GM13977 (cell line): ENCODE results near the gene GALNT9.

Experiments
- DNase-seq: peaks from one replicate; pipeline ENCODE4 v3.0.0; 2012; ENCODE audit warnings: low spot score
- in situ Hi-C: fragments of 300-500 bp; cut with MboI; formaldehyde crosslinking; loops from one replicate; pipeline ENCODE4 v1.12.0; 2022; ENCODE audit warnings: low sequenced_read_pairs, low pct_unique_long_range_greater_than_20kb, mixed read lengths, inconsistent platforms; ENCODE audit not compliant: unreplicated experiment
- TF ChIP-seq, protein P1 (sequence below): IDR thresholded peaks from 2 replicates; pipeline ENCODE4 v1.5.1; 2012; ENCODE audit warnings: mild to moderate bottlenecking, control low read depth; ENCODE audit not compliant: insufficient read depth; ENCODE audit errors: extremely low read depth, missing control alignments

The GALNT9 gene

DNA sequence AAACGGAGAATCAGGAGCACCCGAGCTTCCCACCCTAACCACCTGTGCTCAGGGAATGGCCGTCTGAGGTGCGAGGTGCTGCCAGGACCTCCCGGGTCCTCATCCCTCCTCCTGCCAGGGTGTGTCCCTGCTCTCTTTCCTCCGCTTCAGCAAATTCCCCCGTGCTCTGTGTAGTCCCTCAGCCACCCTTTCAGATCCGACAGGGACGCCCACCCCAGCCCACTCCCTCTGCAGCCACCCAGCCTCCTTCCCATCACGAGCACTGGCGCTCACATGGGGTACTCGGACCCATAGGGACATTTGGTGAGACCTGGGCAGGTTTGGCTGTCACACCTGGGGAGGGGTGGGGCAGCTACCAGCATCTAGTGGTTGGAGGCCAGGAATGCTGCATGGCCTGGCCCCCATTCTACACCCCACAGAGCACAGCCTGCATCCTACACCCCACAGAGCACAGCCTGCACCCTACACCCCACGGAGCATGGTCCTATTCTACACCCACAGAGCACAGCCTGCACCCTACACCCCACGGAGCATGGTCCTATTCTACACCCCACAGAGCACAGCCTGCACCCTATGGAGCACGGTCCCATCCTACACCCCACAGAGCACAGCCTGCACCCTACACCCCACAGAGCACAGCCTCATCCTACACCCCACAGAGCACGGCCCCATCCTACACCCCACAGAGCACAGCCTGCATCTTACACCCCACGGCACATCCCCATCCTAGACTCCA, 12.7 kb downstream of the GALNT9 start:
- in situ Hi-C loops = no loop called here
- TF ChIP-seq, protein P1, sequence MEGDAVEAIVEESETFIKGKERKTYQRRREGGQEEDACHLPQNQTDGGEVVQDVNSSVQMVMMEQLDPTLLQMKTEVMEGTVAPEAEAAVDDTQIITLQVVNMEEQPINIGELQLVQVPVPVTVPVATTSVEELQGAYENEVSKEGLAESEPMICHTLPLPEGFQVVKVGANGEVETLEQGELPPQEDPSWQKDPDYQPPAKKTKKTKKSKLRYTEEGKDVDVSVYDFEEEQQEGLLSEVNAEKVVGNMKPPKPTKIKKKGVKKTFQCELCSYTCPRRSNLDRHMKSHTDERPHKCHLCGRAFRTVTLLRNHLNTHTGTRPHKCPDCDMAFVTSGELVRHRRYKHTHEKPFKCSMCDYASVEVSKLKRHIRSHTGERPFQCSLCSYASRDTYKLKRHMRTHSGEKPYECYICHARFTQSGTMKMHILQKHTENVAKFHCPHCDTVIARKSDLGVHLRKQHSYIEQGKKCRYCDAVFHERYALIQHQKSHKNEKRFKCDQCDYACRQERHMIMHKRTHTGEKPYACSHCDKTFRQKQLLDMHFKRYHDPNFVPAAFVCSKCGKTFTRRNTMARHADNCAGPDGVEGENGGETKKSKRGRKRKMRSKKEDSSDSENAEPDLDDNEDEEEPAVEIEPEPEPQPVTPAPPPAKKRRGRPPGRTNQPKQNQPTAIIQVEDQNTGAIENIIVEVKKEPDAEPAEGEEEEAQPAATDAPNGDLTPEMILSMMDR = no peak
- no peak for DNase-seq

DNA sequence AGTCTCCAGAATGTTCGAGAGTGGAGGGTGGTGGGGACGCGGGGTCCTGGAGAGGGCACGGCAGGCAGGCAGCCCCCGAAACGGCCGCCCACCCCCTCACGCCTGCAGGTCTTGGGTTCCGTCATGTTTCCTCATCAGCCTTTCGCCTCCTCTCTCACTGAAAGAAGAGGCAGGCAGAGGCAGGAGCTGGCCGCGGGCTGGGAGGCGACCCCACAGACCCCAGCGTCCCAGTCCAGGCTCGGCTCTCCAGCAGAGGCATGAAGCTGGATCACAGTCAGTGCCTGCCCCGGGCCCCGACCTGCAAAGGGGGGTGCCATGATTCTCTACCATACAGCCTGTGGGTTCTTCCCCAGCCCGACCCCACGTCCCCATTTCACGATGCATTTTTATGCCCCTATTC, 13.4 kb downstream of the GALNT9 start:
- DNase-seq = no peak
- TF ChIP-seq, protein P1 = no peak
- in situ Hi-C loops = no loop called here

DNA sequence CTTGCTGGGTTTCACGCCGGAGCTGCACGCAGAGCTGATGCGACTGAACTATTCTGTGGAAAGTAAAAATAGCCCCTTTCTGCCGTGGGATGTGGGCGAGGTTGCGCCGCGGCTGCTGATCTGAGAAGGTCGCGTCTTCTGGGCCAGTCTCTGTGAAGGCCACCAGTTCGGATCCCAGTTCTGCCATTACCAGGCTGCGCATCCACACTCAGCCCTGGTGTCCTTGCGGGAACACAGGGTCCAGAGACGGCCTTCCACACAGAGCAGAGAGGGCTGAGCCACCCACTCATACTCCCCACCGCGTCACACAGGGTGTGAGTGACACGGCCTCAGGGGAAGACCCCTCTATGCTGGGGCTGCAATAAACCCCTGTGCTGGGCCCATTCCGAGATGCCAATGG, 13.9 kb downstream of the GALNT9 start:
- in situ Hi-C loops = no loop called here
- TF ChIP-seq, protein P1 = no peak
- no peak for DNase-seq

DNA sequence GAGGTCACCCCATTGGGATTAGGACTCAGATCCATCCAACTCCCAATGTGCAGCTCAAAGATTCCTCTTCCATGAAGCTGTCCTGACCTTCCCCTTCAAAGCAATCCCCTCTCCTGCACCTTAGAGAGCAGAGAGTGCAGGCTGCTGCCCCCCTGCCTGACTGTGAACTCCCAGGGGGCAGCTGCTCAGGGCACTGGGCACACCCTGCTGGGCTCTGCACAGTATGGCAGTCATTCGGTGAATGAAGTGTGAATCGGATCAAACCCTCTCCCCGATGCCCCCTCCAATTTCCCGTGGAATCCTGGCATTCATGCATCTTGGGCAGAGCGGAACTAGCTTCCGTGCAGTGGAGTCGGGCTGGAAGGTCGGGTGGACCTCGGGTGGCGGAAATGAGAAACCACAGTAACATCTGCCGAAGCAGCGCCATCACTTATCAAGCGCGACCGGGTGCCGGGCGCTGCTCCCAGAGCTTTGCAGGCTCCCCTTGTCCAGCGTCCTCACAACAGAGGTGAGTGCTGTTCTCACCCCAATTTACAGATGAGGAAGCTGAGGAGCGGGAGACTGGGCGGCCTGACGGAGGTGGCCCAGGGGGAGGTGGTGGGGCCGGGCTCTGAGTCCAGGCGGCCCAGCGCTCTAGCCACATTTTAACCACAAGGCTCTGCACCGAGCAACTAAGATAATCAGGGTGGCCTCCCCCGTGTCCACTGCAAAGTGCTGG, 14.7 kb downstream of the GALNT9 start:
- in situ Hi-C loops = no loop called here
- no peak for DNase-seq
- TF ChIP-seq, protein P1 = no peak

DNA sequence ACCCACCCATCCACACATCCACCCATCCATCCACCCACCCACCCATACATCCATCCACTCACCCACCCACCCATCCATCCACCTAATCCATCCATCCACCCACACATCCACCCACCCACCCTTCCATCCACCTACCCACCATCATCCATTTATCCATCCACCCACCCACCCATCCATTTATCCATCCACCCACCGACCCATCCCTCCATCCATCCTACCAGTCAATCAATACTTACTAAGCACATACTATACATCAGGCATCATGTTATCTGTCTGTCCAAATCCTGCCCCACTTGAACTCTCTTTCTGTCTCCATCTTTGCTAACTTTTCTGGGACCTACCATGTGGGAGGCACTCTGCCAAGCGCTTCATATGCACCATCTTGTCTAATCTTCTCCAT, 15.4 kb downstream of the GALNT9 start:
- in situ Hi-C loops = no loop called here
- no peak for DNase-seq
- TF ChIP-seq, protein P1 = no peak

DNA sequence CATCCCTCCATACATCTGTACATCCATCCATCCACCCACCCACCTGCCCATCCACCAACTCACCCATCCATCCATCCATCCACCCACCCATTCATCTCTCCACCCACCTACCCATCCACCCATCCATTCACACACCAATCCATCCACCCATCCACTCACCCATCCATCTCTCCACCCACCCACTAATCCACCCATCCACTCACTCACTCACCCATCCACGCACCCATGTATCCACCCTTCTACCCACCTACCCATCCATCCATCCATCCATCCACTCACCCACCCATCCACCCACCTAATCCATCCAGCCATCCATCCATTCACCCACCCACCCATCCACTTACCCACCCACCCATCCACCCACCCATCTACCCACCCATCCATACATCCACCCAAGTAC, 16.2 kb downstream of the GALNT9 start:
- no peak for DNase-seq
- in situ Hi-C loops = no loop called here

More for the DNA sequence above, 16.2 kb downstream of the GALNT9 start:
- TF ChIP-seq, protein P1 = no peak
